Measurements from ENCODE around the gene RFLNA.

- TF ChIP-seq, protein P1, sequence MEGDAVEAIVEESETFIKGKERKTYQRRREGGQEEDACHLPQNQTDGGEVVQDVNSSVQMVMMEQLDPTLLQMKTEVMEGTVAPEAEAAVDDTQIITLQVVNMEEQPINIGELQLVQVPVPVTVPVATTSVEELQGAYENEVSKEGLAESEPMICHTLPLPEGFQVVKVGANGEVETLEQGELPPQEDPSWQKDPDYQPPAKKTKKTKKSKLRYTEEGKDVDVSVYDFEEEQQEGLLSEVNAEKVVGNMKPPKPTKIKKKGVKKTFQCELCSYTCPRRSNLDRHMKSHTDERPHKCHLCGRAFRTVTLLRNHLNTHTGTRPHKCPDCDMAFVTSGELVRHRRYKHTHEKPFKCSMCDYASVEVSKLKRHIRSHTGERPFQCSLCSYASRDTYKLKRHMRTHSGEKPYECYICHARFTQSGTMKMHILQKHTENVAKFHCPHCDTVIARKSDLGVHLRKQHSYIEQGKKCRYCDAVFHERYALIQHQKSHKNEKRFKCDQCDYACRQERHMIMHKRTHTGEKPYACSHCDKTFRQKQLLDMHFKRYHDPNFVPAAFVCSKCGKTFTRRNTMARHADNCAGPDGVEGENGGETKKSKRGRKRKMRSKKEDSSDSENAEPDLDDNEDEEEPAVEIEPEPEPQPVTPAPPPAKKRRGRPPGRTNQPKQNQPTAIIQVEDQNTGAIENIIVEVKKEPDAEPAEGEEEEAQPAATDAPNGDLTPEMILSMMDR (IDR thresholded peaks at IDR 0.05): no peak
- TF ChIP-seq POLR2A (IDR thresholded peaks at IDR 0.05): no peak
- TF ChIP-seq POLR2AphosphoS5 (IDR thresholded peaks at IDR 0.05): no peak
These were observed 47.6 kb upstream of the RFLNA start for GRCh38 chr12:124247331-124247730.

Data from sigmoid colon (tissue), 4 donors.